ENCODE results near the gene SLC25A40.
"Not testable (repeated sequence)": the region's sequence is repeated elsewhere in the genome, so short reads cannot be mapped to it uniquely, and the experiment has no call there.

SLC25A40 gene

GRCh38 chr7:87866533-87866932 lies 9.6 kb downstream of the SLC25A40 start:
- not testable (repeated sequence) for DNase-seq

GRCh38 chr7:87866089-87866488 lies 10.1 kb downstream of the SLC25A40 start:
- no peak for DNase-seq

GRCh38 chr7:87858417-87859100 lies 17.6 kb downstream of the SLC25A40 start:
- DNase-seq: no peak

- DNase-seq: no peak
Measured at GRCh38 chr7:87853237-87853864, 22.8 kb downstream of the SLC25A40 start.

- DNase-seq: no peak
Measured at GRCh38 chr7:87852306-87852705, 23.9 kb downstream of the SLC25A40 start.

GRCh38 chr7:87850836-87851593 lies 25.1 kb downstream of the SLC25A40 start:
- no peak for DNase-seq

- DNase-seq: no peak
Measured at GRCh38 chr7:87837597-87837996, 38.6 kb downstream of the SLC25A40 start.

GRCh38 chr7:87833130-87833529 lies 43.0 kb downstream of the SLC25A40 start:
- DNase-seq: no peak

- no peak for DNase-seq
Measured at GRCh38 chr7:87831097-87831496, 45.1 kb downstream of the SLC25A40 start.

- DNase-seq: not testable (repeated sequence)
Measured at GRCh38 chr7:87828383-87828782, 47.8 kb downstream of the SLC25A40 start.

GRCh38 chr7:87825369-87825768 lies 50.8 kb downstream of the SLC25A40 start:
- DNase-seq: not testable (repeated sequence)

GRCh38 chr7:87822056-87822455 lies 54.1 kb downstream of the SLC25A40 start:
- not testable (repeated sequence) for DNase-seq

- no peak for DNase-seq
Measured at GRCh38 chr7:87818336-87818735, 57.8 kb downstream of the SLC25A40 start.

- no peak for DNase-seq
Measured at GRCh38 chr7:87816389-87816788, 59.8 kb downstream of the SLC25A40 start.

- DNase-seq: no peak
Measured at GRCh38 chr7:87810726-87811125, 65.4 kb downstream of the SLC25A40 start.

GRCh38 chr7:87810130-87810529 lies 66.0 kb downstream of the SLC25A40 start:
- no peak for DNase-seq

GRCh38 chr7:87806150-87806549 lies 70.0 kb downstream of the SLC25A40 start:
- DNase-seq: no peak

- no peak for DNase-seq
Measured at GRCh38 chr7:87797798-87798403, 78.3 kb downstream of the SLC25A40 start.

- DNase-seq: no peak
Measured at GRCh38 chr7:87797395-87797794, 78.8 kb downstream of the SLC25A40 start.

- DNase-seq: no peak
Measured at GRCh38 chr7:87785368-87785995, 90.7 kb downstream of the SLC25A40 start.

GRCh38 chr7:87784424-87784823 lies 91.7 kb downstream of the SLC25A40 start:
- DNase-seq: no peak
